Measurements from ENCODE around the gene FAM117A.

DNA sequence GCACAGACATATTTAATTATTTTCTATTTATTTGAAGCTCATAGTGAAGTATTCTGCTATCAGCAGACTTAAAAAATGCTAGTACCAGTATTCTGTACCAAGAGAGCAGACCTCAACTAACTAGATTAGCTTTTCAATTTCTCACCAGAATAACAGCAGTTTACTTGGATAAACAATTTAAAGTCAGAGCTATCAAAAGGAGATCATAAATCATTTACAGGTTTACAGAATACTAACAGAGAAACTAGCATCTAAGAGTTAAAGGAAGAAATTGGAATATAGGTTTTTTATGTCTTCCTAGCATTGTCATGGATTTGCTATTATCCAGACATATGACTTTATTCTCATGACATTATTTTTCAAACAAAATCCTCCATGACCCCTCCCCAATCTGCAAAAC, 89.4 kb downstream of the FAM117A start:
- TF ChIP-seq EP300 (IDR thresholded peaks at IDR 0.05) = no peak
- TF ChIP-seq, protein P1, sequence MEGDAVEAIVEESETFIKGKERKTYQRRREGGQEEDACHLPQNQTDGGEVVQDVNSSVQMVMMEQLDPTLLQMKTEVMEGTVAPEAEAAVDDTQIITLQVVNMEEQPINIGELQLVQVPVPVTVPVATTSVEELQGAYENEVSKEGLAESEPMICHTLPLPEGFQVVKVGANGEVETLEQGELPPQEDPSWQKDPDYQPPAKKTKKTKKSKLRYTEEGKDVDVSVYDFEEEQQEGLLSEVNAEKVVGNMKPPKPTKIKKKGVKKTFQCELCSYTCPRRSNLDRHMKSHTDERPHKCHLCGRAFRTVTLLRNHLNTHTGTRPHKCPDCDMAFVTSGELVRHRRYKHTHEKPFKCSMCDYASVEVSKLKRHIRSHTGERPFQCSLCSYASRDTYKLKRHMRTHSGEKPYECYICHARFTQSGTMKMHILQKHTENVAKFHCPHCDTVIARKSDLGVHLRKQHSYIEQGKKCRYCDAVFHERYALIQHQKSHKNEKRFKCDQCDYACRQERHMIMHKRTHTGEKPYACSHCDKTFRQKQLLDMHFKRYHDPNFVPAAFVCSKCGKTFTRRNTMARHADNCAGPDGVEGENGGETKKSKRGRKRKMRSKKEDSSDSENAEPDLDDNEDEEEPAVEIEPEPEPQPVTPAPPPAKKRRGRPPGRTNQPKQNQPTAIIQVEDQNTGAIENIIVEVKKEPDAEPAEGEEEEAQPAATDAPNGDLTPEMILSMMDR (IDR thresholded peaks at IDR 0.05) = no peak

Measured in esophagus muscularis mucosa (tissue), 3 donors.